ENCODE results near the gene NCK2.

The NCK2 gene

GRCh38 chr2:105739944-105740530 is 4.7 kb upstream of the NCK2 start:
- H3K79me2 ChIP-seq (ENCODE audit: insufficient read depth, low read length) = 0 out of 2 replicates have a peak, but pooled peaks cover under 1% of the 10 kb centered on the region
- H3F3A ChIP-seq (ENCODE audit: low read depth) = no peaks in the 10 kb centered on the region
- no peak overlapping the region for H3K4me3 ChIP-seq (ENCODE audit: low read length, poor library complexity, severe bottlenecking)
- no peaks in the 10 kb centered on the region for H3K27me3 ChIP-seq (ENCODE audit: insufficient read depth, low read length, poor library complexity, severe bottlenecking)
- no peak overlapping the region for H3K9ac ChIP-seq (ENCODE audit: low read depth, low read length, poor library complexity, severe bottlenecking)
- no peaks in the 10 kb centered on the region for H3K9me3 ChIP-seq (ENCODE audit: insufficient read depth, low read depth, low read length)
- H3K4me1 ChIP-seq (ENCODE audit: insufficient read depth, low read length, poor library complexity, severe bottlenecking) = peaks cover 27% of the 10 kb centered on the region
- no peak for TF ChIP-seq EZH2phosphoT487 (IDR thresholded peaks at IDR 0.05; ENCODE audit: borderline replicate concordance)
- TF ChIP-seq, protein P1, sequence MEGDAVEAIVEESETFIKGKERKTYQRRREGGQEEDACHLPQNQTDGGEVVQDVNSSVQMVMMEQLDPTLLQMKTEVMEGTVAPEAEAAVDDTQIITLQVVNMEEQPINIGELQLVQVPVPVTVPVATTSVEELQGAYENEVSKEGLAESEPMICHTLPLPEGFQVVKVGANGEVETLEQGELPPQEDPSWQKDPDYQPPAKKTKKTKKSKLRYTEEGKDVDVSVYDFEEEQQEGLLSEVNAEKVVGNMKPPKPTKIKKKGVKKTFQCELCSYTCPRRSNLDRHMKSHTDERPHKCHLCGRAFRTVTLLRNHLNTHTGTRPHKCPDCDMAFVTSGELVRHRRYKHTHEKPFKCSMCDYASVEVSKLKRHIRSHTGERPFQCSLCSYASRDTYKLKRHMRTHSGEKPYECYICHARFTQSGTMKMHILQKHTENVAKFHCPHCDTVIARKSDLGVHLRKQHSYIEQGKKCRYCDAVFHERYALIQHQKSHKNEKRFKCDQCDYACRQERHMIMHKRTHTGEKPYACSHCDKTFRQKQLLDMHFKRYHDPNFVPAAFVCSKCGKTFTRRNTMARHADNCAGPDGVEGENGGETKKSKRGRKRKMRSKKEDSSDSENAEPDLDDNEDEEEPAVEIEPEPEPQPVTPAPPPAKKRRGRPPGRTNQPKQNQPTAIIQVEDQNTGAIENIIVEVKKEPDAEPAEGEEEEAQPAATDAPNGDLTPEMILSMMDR (conservative IDR thresholded peaks at IDR 0.05; ENCODE audit: low read length) = no peak
- H3K36me3 ChIP-seq (ENCODE audit: insufficient read depth, low read length) = no peaks in the 10 kb centered on the region
- H3K4me2 ChIP-seq (ENCODE audit: low read depth, low read length, poor library complexity, severe bottlenecking) = no peak overlapping the region
- H3K9me2 ChIP-seq (replicated peaks; ENCODE audit: low read depth, low read length) = no peaks in the 10 kb centered on the region
- H2AFZ ChIP-seq (ENCODE audit: low read length) = no peak overlapping the region
- H4K20me1 ChIP-seq (ENCODE audit: insufficient read depth, low read length, poor library complexity, severe bottlenecking) = no peaks in the 10 kb centered on the region

DNA sequence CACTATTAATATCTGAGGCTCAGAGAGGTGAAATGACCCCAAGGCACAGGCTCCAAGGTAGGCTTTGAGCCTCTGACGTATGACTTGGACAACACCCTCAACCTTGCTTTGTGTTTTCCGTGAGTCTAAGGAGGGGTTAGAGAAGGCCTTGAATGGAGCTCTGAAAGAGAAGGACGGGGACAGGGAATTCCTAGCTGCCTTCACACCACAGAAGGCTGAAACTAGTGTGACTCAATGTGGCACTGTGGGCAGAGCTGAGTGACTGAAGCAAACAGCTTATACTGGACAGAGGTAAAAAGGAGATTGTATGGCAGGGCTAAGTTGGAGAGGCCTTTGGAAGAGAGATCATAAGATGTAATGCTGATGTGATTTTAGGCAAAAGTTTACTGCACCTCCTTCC is 3.5 kb upstream of the NCK2 start:
- H3K9ac ChIP-seq (ENCODE audit: low read depth, low read length, poor library complexity, severe bottlenecking) = no peak overlapping the region
- H4K20me1 ChIP-seq (ENCODE audit: insufficient read depth, low read length, poor library complexity, severe bottlenecking) = peaks cover 10% of the 10 kb centered on the region
- H3K4me3 ChIP-seq (ENCODE audit: low read length, poor library complexity, severe bottlenecking) = no peak overlapping the region
- H2AFZ ChIP-seq (ENCODE audit: low read length) = no peak overlapping the region
- no peaks in the 10 kb centered on the region for H3F3A ChIP-seq (ENCODE audit: low read depth)
- H3K36me3 ChIP-seq (ENCODE audit: insufficient read depth, low read length) = no peaks in the 10 kb centered on the region
- no peaks in the 10 kb centered on the region for H3K27me3 ChIP-seq (ENCODE audit: insufficient read depth, low read length, poor library complexity, severe bottlenecking)
- peaks cover 28% of the 10 kb centered on the region for H3K4me1 ChIP-seq (ENCODE audit: insufficient read depth, low read length, poor library complexity, severe bottlenecking)
- no peaks in the 10 kb centered on the region for H3K9me2 ChIP-seq (replicated peaks; ENCODE audit: low read depth, low read length)
- no peaks in the 10 kb centered on the region for H3K9me3 ChIP-seq (ENCODE audit: insufficient read depth, low read depth, low read length)
- TF ChIP-seq, protein P1 (conservative IDR thresholded peaks at IDR 0.05; ENCODE audit: low read length) = no peak
- no peak for TF ChIP-seq EZH2phosphoT487 (IDR thresholded peaks at IDR 0.05; ENCODE audit: borderline replicate concordance)
- no peak overlapping the region for H3K4me2 ChIP-seq (ENCODE audit: low read depth, low read length, poor library complexity, severe bottlenecking)
- H3K79me2 ChIP-seq (ENCODE audit: insufficient read depth, low read length) = peaks cover 11% of the 10 kb centered on the region

DNA sequence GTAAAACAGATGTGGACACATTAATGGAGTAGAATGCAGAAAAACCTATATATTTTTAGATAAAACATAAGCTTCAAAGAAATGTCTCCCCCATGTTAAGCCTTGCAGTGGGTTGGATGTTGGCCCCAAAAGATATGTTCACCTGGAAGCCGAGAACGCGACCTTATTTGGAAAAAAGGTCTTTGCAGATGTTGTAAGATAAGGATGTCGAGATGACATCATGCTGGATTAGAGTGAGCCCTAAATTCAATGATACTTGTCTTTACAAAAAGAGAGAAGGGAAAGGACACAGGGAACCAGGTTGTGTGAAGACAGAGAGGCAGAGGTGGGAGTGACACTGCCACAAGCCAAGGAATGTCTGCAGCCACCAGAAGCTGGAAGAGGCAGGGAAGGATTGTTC is 3.1 kb upstream of the NCK2 start:
- TF ChIP-seq, protein P1 (conservative IDR thresholded peaks at IDR 0.05; ENCODE audit: low read length) = no peak
- TF ChIP-seq EZH2phosphoT487 (IDR thresholded peaks at IDR 0.05; ENCODE audit: borderline replicate concordance) = no peak
- Histone ChIP-seq H4K20me1 (ENCODE audit: insufficient read depth, low read length, poor library complexity, severe bottlenecking) (peaks cover 14% of the 10 kb centered on the region), H3K27me3 (ENCODE audit: insufficient read depth, low read length, poor library complexity, severe bottlenecking) (no peaks in the 10 kb centered on the region), H3K9me2 (replicated peaks; ENCODE audit: low read depth, low read length) (no peaks in the 10 kb centered on the region), H3K4me3 (ENCODE audit: low read length, poor library complexity, severe bottlenecking) (no peak overlapping the region), H3F3A (ENCODE audit: low read depth) (no peaks in the 10 kb centered on the region), H3K9me3 (ENCODE audit: insufficient read depth, low read depth, low read length) (no peaks in the 10 kb centered on the region), H2AFZ (ENCODE audit: low read length) (no peak overlapping the region), H3K4me1 (ENCODE audit: insufficient read depth, low read length, poor library complexity, severe bottlenecking) (peaks cover 32% of the 10 kb centered on the region), H3K4me2 (ENCODE audit: low read depth, low read length, poor library complexity, severe bottlenecking) (no peak overlapping the region), H3K9ac (ENCODE audit: low read depth, low read length, poor library complexity, severe bottlenecking) (no peak overlapping the region), H3K36me3 (ENCODE audit: insufficient read depth, low read length) (no peaks in the 10 kb centered on the region), H3K79me2 (ENCODE audit: insufficient read depth, low read length) (peaks cover 16% of the 10 kb centered on the region)

All from Loucy (cell line).